ENCODE data around the gene STS.
A peak's percentile ranks its signal among the peaks of the same experiment; 100 is the strongest.

Gene STS

DNA sequence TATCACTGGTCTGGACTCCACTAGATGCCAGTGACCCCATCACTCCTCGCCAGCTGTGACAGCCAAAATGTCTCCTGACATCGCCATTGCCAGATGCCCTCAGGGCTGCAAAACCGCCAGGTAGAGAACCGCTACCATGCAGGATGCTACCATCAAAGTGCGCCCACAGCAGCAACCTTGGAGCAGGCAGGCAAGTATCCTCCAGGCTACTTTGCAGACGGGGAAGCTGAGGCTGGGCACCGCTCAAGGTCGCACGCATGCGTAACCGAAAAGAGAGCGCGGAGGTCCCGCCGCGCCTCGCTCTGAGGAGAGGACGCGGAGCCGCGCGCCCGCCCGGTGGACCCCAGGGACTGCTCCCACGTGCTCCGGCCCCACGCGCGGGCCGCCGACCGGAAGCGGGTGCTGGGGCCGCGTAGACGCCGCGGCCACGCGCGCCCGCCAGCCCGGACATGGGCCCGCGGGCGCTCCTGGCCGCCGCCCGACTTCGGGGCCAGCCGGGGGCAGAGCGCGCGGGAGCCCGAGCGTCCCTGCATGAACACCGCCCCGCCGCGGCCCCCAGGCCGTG, at the start of gene STS:
Gene STS (plus strand): TSS at position 300 of the 565 bp plus-strand sequence. CDS start 105,488 bp downstream, outside the sequence.
- DNase-seq = peak; percentile 44

DNA sequence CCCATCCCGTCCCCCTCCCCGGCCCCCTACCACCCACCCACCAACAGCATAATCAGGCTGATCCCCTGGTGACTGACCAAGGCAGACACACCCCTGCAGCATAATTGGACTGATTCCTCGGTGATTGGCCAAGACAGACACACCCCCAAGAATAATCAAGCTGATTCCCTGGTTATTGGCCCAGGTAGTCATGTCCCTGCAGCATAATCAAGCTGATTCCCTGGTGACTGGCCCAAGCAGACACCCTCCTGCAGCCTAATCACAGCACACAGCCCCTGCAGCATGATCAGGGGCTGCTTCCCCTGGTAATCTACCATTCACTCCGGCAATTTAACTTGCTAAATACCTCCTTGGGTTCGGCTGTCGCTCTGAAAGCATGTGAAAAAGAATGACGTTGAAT, 47.5 kb upstream of the STS start:
- no peak for DNase-seq

DNA sequence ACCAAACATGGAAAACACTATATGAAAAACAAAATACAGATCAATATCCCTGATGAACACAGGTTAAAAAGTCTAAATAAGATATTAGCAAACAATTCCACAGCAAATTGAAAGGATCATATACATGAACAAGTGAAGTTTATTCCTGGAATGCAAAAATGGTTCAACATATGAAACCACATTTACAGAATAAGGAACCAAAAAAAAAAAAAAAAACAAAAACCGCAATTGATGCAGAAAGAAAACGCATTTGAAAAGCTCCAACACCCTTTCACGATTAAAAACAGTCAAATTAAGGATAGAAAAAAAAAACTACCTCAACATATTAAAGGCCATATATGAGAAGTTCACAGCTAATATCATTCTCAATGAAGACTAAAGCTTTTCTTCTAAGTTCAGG, 45.4 kb upstream of the STS start:
- no peak for DNase-seq

DNA sequence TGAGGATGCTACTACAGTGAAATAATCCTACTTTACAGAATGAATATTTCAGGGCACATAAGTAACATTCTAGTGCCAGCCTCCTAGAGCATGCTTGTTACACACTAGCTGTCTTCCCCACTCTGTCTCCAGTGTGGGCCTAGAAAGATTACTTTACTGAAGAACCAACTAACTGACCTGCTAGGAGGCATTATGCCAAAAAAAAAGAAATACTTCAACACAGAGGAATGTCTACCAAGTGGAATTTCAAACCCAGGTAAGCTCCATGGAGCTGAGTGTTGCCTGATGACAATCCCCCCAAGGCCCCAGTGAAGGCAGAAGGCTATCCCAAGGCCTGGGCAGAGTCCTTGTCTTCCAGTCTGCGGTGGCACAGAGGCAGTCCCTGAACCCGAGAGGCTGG, 40.9 kb upstream of the STS start:
- no peak for DNase-seq

- no peak for DNase-seq
Observed at GRCh38 chrX:7108030-7108429, 39.5 kb upstream of the STS start.

DNA sequence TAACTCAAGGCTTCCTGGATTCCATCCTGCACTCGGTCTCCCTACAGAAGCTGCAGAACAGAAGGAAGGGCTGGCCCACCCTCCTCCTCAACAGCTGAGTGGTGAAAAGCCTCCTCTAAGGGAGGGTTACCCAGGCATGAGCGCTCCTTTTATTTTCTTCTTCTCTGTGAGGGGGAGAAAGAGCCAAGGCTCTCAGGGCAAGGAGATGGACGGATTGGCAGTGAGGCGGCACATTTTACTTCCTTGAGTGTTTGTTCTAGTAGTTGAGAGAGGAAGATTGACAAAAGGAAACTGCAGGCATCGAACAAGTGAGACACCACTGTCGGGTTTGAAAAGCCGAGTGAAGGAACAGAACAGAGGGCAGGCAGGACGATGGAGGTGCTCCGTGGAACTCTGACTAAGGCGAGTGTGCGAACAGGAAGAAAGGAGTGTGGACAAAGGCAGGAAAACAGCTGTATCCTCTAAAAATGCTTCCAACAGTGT, 38.4 kb upstream of the STS start:
- DNase-seq = no peak

GRCh38 chrX:7109838-7110793, 37.4 kb upstream of the STS start:
- no peak for DNase-seq

GRCh38 chrX:7110821-7111276, 36.7 kb upstream of the STS start:
- DNase-seq = peak; percentile 32

DNA sequence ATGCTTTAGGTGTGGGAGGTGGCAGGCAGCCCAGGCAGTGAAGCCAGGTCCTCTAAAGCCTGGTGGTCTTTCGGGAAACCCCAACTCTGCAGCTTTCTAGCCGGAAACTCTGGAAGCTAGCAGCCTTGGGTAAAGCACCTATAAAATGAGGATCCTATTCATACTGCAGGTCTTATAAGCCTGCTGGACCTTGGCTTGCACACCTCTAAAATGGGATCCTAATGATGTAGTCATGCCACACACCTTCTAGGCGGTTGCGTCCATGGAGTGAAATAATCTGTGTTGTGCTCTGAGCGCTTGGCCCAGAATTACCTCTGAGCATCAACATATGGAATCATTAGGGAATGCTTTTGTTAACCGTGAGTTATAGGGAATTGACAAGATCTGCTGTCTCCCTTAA, 36.0 kb upstream of the STS start:
- DNase-seq = no peak

DNA sequence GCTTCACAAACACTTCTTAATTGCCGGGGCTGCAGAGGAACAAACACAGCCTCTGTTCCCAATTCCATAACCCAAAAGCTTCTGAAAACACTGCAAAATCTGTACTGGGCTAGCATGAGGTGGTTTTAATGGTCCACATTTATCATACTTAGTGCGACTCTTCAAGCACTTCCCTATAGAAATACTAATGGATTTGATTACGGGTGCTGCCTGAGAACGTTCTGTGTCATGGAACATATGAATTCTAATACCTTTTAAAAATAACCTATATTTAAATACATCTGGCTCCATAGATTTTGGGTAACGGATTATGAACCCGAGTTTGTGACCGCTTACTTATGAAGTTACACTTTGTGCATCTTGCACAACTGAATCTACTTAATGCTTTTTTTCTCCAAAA, 35.4 kb upstream of the STS start:
- no peak for DNase-seq

DNA sequence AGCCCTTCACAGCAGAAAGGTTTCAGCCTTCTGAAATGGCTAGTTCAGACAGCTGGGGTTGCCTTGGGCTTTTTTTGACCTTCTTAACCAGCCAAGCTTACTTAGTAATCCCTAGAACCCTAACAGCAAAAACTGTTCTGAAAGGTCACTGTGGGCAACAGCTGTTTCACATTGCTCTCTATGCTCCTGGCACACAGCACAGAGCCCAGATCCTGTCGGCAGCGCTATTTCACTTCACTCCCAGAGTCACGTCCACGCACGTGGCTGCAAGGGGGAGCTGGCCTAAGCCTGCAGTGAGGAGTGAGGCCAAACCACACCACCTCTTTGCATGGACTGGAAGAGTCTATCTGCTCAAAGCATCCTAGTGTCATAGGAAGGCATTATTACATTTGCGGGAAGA, 32.0 kb upstream of the STS start:
- DNase-seq = no peak

- DNase-seq = no peak
Observed at GRCh38 chrX:7116081-7116480, 31.4 kb upstream of the STS start.

- DNase-seq = no peak
Observed at GRCh38 chrX:7117587-7117986, 29.9 kb upstream of the STS start.

- DNase-seq = no peak
Observed at GRCh38 chrX:7119950-7120877, 27.3 kb upstream of the STS start.

- DNase-seq = no peak
Observed at GRCh38 chrX:7120878-7121219, 26.7 kb upstream of the STS start.

GRCh38 chrX:7127056-7127455, 20.5 kb upstream of the STS start:
- no peak for DNase-seq

DNA sequence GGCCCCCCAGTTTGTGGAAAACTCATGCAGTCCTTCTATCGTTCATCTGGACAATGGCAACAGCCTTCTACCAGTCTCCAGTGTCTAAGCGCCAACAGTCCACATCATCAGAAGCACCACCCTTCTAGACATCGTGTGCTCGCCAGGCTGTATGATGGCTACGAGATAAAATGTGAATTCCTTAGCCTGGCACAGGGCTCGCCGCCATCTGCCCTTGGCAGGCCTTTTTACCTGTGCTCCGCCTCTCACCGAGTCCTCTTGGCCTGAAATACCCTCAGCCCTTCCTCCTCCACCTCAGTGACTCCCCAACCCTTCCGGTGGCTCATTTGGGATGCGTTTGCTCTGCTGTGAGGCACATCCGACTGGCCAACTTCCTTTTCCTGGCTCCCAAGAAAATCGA, 15.9 kb upstream of the STS start:
- DNase-seq = no peak

DNA sequence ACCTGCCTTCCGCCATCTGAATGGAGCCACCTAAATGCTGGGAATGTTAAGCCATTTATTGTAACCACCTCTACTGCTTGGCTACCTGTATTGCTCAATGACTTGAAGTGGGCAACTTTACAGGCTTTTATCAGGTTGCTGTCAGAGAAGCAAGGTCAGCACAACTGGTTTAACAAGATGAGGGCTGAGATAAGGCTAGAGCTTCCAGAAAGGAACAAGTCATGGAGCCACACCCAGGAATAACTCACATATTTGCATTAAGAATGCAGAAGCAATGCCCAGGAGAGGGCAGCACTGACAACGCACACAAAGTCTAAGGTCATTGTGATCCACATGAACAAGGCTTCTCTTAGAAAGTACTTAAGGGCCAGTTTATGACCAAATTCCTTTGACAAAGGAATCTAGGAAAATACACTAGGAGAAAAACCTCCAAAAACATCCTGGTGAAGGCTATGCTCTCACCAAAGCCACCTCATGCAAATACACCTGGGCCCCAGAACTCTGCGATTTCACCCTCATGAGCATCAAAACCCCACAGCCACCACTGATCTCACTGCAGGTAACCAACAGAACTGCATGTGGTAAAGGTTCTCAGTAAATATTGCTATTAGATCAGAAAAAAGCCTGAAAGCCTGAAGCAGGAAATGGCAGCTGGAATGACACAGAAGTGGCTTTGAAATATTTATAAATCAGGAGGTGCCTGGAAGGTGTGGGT, 15.0 kb upstream of the STS start:
- DNase-seq = peak; percentile 70

DNA sequence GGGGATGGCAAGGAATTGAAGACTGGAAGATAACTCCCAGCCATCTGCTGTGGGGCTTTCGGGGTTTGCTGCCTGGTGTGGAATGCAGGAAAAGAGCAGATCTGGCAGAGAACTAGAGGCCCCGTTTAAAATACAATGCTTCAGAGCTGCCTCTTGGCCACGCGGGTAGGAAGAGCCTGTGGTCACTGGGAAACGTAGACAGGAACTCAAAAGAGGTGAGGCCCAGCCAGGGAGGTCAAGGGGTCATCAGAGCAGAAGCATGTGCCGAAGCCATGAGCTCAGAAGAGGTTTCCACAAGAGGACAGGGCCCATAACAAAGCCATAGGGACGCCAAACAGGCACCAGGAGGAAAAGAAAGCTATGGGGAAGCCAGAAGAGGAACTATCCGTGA, 14.5 kb upstream of the STS start:
- no peak for DNase-seq

GRCh38 chrX:7134981-7135380, 12.5 kb upstream of the STS start:
- DNase-seq = no peak

DNA sequence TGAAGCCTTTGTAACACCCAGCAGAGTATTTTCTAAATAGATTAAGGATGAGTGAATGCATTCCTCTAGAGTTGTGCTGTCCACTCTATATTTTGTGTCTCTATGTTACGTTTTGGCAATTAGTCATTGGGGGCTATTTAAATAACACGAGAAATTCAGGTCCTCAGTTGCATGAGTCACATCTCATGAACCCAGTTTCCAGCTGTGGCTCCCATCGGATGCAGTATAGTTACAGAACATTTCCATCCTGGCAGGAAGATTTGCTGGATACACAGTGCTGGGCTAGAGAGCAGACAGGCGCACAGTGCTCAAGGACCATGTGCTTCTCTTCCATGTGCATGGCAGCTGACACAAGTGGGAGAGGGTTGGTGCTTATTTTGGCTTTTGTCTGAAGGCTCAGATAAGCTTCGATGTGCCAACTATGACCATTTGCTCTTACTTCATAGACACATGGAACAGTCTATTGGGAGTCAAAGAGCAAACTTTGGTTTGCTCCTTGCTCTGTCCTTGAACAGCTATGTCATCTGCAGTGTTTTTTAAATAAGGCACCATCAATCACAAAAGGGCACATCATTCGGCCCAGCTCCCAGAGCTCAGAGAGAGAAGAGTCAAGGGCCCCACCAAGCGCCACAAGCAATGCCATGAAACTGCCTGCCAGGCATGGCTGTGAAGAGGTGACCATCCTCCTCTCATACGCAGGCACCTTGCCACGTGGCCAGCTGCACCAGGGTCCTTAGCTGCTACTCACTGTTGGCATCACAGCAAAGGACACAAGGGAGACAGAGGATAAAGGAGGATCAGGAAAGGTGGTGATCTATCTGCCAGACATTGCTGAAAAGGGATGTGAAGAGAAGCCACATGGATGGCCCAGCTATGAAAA, 8.1 kb upstream of the STS start:
- DNase-seq = no peak

DNA sequence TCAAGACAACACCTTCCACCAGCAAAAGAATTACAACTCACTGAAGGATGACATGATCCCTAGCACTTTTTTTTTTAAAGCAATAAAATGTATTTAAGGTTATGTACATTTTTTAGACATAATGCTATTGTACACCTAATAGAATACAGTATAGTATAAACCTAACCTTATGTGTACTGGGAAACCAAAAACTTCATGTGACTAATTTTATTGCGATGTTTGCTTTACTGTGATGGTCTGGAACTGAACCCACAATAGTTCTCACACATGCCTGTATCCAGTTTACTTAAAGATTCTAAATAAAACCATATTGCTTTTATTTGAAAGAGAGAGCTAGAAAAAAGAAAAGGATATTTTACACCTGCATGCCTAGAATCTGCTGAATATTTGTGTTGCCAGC, 4.4 kb upstream of the STS start:
- DNase-seq = no peak
